GM03348 (cell line): ENCODE measurements around the gene BOLA2B.
"Not testable (repeated sequence)": the region's sequence is repeated elsewhere in the genome, so short reads cannot be mapped to it uniquely, and the experiment has no call there.

Experiments used
- DNase-seq: peaks from one replicate; pipeline ENCODE4 v3.0.0; 2012; ENCODE audit warnings: low spot score

BOLA2B gene

GRCh38 chr16:30193615-30194014, at the start of gene BOLA2B, which contains the start of gene SLX1A:
BOLA2B (minus strand) TSS chr16:30193666; CDS start chr16:30193595, 71 bp downstream.
SLX1A (plus strand) TSS chr16:30193875; CDS start chr16:30194085, 210 bp downstream.
- DNase-seq, result not testable (repeated sequence)

GRCh38 chr16:30217082-30217481, 23.6 kb upstream of the BOLA2B start:
- DNase-seq, result not testable (repeated sequence)

GRCh38 chr16:30211414-30211813, 17.9 kb upstream of the BOLA2B start:
- DNase-seq, result not testable (repeated sequence)

- DNase-seq, result not testable (repeated sequence)
These were observed 15.6 kb upstream of the BOLA2B start for GRCh38 chr16:30209032-30209431.

GRCh38 chr16:30207063-30207704, 13.7 kb upstream of the BOLA2B start:
- not testable (repeated sequence) for DNase-seq

GRCh38 chr16:30206252-30206651, 12.8 kb upstream of the BOLA2B start:
- DNase-seq, result not testable (repeated sequence)

GRCh38 chr16:30205541-30206236, 12.2 kb upstream of the BOLA2B start:
- DNase-seq, result not testable (repeated sequence)

- not testable (repeated sequence) for DNase-seq
These were observed 6.3 kb upstream of the BOLA2B start for GRCh38 chr16:30199608-30200343.

GRCh38 chr16:30199049-30199448, 5.6 kb upstream of the BOLA2B start, which contains the start of gene SULT1A3:
SULT1A3 (plus strand) TSS chr16:30199255; CDS start chr16:30200729, 1,474 bp downstream.
- DNase-seq, result not testable (repeated sequence)

GRCh38 chr16:30197001-30197400, 3.5 kb upstream of the BOLA2B start:
- not testable (repeated sequence) for DNase-seq

GRCh38 chr16:30194172-30194925, 883 bp upstream of the BOLA2B start:
- DNase-seq, result not testable (repeated sequence)

- DNase-seq, result not testable (repeated sequence)
These were observed 368 bp downstream of the BOLA2B start for GRCh38 chr16:30193098-30193497.

GRCh38 chr16:30191158-30191557, 2.3 kb downstream of the BOLA2B start:
- DNase-seq, result not testable (repeated sequence)

GRCh38 chr16:30187971-30188561, 5.4 kb downstream of the BOLA2B start:
- DNase-seq, result no peak

GRCh38 chr16:30187556-30187865, 6.0 kb downstream of the BOLA2B start:
- no peak for DNase-seq

- DNase-seq, result peak; percentile 46
These were observed 6.5 kb downstream of the BOLA2B start for GRCh38 chr16:30186782-30187555.

GRCh38 chr16:30186444-30186781, 7.1 kb downstream of the BOLA2B start:
- no peak for DNase-seq

GRCh38 chr16:30185683-30186421, 7.6 kb downstream of the BOLA2B start:
- DNase-seq, result no peak

- no peak for DNase-seq
These were observed 8.4 kb downstream of the BOLA2B start for GRCh38 chr16:30184891-30185682.
